Measurements from ENCODE around the gene HSD17B4. TPM values are rescaled to one million over a fixed set of nuclear protein-coding genes. Genes with fewer than 3 reads are reported as not detected.
"Not testable (repeated sequence)": the region's sequence is repeated elsewhere in the genome, so short reads cannot be mapped to it uniquely, and the experiment has no call there.

HSD17B4 gene
- total RNA-seq, 4 donors from 2014 or later, result 105 to 224 (median 166) TPM

DNA sequence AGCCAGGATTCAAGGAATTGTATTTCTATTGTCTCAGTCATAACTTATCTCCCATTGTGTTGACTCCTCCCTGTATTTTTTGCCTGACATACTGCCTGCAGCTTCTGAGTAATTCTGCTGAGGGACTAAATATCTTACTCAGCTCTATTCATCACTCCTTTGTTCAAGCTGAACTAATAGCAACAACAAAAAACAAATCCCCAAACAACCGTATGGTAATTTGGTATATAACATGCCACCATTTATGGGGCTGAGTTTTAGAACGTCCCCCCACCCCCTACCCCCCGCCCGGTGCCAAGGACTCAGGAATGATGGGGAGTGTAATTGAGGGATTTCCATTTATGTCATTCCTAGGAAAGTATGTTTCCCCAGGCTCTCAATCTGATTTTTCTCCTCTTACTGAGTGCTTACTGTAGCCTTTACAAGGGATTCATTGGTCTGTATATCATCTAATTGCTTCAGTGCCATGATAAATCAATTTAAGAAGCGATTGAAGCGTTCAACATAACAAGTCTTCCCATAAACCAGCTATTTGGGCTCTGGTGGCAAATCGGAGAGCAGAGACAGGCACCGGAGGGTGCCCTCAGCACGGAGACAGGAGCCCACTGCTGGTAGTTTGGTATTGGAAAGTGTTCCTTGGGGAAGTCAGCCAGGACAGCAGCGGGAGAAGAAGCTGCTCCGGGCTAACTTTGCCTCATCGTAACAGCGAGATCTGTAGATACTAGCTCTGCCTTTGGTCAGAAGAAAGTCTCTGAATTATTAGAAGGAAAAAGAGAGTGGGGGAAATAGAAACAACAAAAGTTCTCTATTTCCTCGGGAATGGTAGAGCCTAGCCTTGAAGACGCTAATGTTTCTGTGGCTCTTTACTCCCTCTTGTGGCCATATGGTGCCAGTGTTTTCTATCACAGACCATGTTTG, 40.7 kb upstream of the HSD17B4 start:
- H3K4me3 ChIP-seq, result peak overlapping the region; percentile 23 to 56 (median 38)
- no peak for TF ChIP-seq EP300 (IDR thresholded peaks at IDR 0.05; ENCODE audit: low read depth)
- TF ChIP-seq POLR2A (IDR thresholded peaks at IDR 0.05), result no peak
- TF ChIP-seq POLR2AphosphoS5 (IDR thresholded peaks at IDR 0.05), result peak in 1 of 3 donors; percentile 34
- peak; percentile 92 to 96 (median 95) for TF ChIP-seq CTCF (IDR thresholded peaks at IDR 0.05)
- intact Hi-C loops (cut with DNase I; ENCODE audit: low total_unique reads), result loop anchor here (5.0 to 10.0 kb wide), 2 partner anchors 137 to 424 kb away; partner anchors contain the start of gene DTWD2
- peaks cover 7 to 16% (median 11%) of the 10 kb centered on the region in 4 donors for H3K4me1 ChIP-seq
- no peaks in the 10 kb centered on the region for H3K9me3 ChIP-seq
- 11% methylated on average over 3 to 15 of the region's 15 CpGs for WGBS, 2 donors (ENCODE audit: low coverage in 1 of 2)
- in situ Hi-C loops (cut with MboI; ENCODE audit: low pct_ligation_motif_present in 1 of 4, low pct_unique_long_range_greater_than_20kb in 1 of 4, low sequenced_read_pairs in 3 of 4), result loop anchor here (10.0 to 25.0 kb wide), 4 partner anchors 149 to 427 kb away; partner anchors contain the start of gene DTWD2 (in 2 of the 4)
- H3K36me3 ChIP-seq, result no peaks in the 10 kb centered on the region
- no peaks in the 10 kb centered on the region for H3K27me3 ChIP-seq
- H3K27ac ChIP-seq, result peak overlapping the region; percentile 60 to 73 (median 70)
- DNase-seq, result peak; percentile 63

DNA sequence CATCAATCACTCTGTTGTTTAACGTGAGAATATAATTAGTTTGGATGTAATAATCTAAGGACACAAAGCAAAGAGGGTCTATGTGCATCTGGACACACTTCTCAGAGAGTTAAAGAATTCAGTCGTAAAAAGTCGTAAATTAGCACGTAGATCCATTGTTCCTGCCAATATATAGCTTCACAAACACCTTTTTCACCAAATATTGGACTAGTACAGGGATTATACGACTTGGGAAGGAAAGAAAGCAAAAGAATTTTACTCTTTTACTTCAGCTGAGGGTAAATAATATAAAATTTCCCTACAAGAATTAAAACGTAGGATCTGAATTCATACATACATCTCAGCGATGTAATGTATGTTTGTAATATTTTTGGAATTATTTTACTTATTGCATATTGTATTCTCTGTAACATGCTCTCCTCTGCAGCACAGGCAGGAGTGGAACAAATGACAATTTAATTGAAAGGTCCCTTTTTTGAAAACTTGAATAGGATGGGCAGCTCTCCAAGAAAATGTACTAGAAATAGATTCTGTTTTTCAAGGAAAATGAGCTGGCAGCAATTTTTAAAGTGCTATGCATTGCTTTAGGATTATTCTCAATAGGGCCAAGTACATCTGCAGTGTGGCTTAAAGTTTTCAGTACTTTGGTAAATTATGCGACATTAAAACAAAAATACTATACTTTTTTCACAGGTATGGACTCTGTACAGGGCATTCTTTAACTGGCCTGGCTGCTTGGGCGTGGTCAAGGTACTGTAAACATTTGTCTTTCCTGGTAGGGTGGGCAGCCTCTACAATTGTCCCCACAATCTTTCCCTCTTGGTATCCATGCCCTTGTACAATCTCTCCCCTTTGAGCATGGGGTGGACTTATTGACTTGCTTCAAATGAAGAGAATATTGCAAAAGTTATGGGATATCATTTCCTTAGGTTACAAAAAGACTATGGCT, 39.7 kb upstream of the HSD17B4 start:
- peak in 1 of 5 experiments; percentile 4 for TF ChIP-seq CTCF (IDR thresholded peaks at IDR 0.05)
- no peak for TF ChIP-seq POLR2A (IDR thresholded peaks at IDR 0.05)
- no peak for TF ChIP-seq EP300 (IDR thresholded peaks at IDR 0.05; ENCODE audit: low read depth)
- peak; percentile 52 for DNase-seq
- Histone ChIP-seq H3K36me3 (no peaks in the 10 kb centered on the region), H3K9me3 (no peaks in the 10 kb centered on the region), H3K27me3 (no peaks in the 10 kb centered on the region), H3K4me1 (peaks cover 7 to 17% (median 11%) of the 10 kb centered on the region in 4 donors), H3K27ac (no peak overlapping the region), H3K4me3 (peak overlapping the region in 1 of 4 donors; percentile 56)
- intact Hi-C loops (cut with DNase I; ENCODE audit: low total_unique reads), result loop anchor here (5.0 to 10.0 kb wide), 2 partner anchors 138 to 425 kb away; partner anchors contain the start of gene DTWD2
- WGBS, 2 donors (ENCODE audit: low coverage in 1 of 2), result 29 to 31% methylated on average over 9 of the region's 9 CpGs
- in situ Hi-C loops (cut with MboI; ENCODE audit: low pct_ligation_motif_present in 1 of 4, low pct_unique_long_range_greater_than_20kb in 1 of 4, low sequenced_read_pairs in 3 of 4), result loop anchor here (10.0 to 25.0 kb wide), 4 partner anchors 150 to 428 kb away; partner anchors contain the start of gene DTWD2 (in 2 of the 4)

DNA sequence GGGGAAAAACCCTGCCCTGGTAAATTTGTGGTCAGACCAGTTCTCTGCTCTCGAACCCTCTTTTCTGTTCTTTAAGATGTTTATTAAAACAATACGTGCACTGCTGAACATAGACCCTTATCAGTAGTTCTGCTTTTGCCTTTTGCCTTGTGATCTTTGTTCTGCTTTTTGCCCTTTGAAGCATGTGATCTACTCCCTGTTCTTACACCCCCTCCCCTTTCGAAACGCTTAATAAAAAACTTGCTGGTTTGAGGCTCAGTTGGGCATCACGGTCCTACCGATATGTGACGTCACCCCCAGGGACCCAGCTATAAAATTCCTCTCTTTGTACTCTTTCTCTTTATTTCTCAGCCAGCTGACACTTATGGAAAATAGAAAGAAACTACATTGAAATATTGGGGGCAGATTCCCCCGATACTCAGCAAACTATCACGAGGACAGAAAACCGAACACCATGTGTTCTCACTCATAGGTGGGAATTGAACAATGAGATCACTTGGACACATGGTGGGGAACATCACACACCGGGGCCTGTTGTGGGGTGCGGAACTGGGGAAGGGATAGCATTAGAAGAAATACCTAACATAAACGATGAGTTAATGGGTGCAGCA, 38.1 kb upstream of the HSD17B4 start:
- intact Hi-C loops (cut with DNase I; ENCODE audit: low total_unique reads) (loop anchor here (5.0 to 10.0 kb wide), 2 partner anchors 139 to 427 kb away; partner anchors contain the start of gene DTWD2), in situ Hi-C loops (cut with MboI; ENCODE audit: low pct_ligation_motif_present in 1 of 4, low pct_unique_long_range_greater_than_20kb in 1 of 4, low sequenced_read_pairs in 3 of 4) (loop anchor here (10.0 to 25.0 kb wide), 4 partner anchors 152 to 429 kb away; partner anchors contain the start of gene DTWD2 (in 2 of the 4))
- peaks cover 7 to 26% (median 11%) of the 10 kb centered on the region in 4 donors for H3K4me1 ChIP-seq
- H3K4me3 ChIP-seq, H3K36me3 ChIP-seq, H3K9me3 ChIP-seq, DNase-seq, H3K27me3 ChIP-seq, H3K27ac ChIP-seq: not testable (repeated sequence)
- WGBS, 2 donors (ENCODE audit: low coverage in 1 of 2), result 80 to 87% methylated on average over 9 to 13 of the region's 13 CpGs

Data from transverse colon (tissue), 4 donors.